Myocyte (in vitro differentiated cells): ENCODE measurements around the gene HDAC2. TPM values are rescaled to one million over a fixed set of nuclear protein-coding genes. Genes with fewer than 3 reads are reported as not detected.
"Not testable (repeated sequence)": the region's sequence is repeated elsewhere in the genome, so short reads cannot be mapped to it uniquely, and the experiment has no call there.

Experiments
- DNase-seq: peaks from one replicate; pipeline ENCODE4 v3.0.0-alpha.2; 2012; ENCODE audit warnings: low read depth
- total RNA-seq: library from RNA; depleted of rRNA; stranded (reverse); fragments of >200 nt; gene quantifications from 2 replicates; pipeline ENCODE4 v1.2.3, GENCODE V29; 2014

The HDAC2 gene
- total RNA-seq, 1 donor from 2014 or later: 59.6 TPM

GRCh38 chr6:113976806-113977205, 5.9 kb upstream of the HDAC2 start:
- no peak for DNase-seq

- DNase-seq: peak; percentile 16
Measured at GRCh38 chr6:113971741-113972140, 793 bp upstream of the HDAC2 start.

- peak; percentile 53 for DNase-seq
Measured at GRCh38 chr6:113969888-113970804, 802 bp downstream of the HDAC2 start.

- DNase-seq: no peak
Measured at GRCh38 chr6:113968472-113968871, 2.5 kb downstream of the HDAC2 start.

DNA sequence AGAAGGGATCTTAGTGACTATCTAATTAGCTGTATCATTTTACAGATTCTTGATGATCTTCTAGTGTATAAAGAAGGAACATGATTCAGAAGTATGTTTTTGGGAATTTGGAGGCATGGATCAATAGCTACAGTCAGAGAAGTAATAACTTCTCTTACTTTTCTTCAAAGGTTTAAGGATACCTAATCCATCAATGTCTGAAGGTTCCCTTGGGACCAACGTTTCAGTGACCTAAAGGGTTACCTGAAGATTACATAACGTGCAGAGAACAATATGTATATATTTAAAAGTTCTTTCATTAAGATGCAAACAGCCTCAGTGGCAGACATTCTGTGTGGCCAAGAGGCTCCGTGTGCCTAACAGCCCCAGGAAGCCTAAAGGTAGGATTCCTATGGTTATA, 3.2 kb downstream of the HDAC2 start:
- no peak for DNase-seq

DNA sequence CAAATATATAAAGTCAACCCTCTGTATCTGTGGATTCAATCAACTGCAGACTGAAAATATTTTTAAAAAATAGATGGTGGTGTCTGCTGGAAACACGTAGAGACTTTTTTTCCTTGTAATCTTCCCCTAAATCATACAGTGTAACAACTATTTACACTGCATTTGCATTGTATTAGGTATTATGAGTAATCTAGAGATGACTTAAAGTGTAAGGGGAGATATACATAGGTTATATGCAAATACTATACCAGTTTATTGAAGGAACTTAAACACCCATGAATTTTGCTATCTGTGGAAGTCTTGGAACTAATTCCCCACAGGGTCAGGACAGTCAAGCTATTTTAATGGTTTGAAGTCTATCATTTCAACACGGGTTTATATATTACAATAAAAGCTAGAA, 10.2 kb downstream of the HDAC2 start:
- no peak for DNase-seq

DNA sequence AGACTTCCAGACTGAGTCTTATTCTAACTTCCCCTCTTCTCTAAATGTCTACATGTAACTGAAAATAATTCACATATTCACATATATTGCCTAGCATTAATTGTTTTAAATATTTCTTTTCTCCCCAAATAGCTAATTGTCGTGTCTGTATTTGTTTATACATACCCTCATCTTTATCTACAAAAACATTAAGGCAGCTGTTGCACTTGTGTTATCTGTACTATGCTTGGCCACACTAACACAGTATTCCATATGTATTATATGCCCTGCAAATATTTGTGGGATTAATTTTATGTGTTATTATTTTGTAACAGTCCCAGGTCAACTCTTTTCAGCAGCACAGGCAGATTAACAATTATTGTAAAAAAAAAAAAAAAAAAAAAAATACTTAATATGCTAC, 11.7 kb downstream of the HDAC2 start:
- DNase-seq: no peak

DNA sequence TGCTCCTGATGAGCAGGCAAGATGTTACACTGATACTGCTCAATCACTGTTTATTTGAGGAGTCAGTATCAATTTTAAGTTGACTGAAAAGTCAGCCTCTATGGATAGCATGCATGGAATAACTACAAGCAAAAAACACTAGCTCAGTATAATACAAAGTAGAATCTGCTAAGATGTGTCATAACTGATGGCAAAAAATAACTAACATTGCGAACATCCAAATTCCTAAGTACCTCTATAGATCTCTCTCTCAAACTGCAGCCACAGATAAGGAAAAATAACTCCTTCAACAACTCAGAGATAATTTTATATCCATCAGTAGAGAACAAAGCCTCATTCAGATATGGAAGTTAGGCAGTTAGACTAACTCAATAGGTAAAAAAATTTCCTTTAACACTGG, 16.3 kb downstream of the HDAC2 start:
- DNase-seq: no peak

- peak; percentile 11 for DNase-seq
Measured at GRCh38 chr6:113953346-113953745, 17.6 kb downstream of the HDAC2 start.

DNA sequence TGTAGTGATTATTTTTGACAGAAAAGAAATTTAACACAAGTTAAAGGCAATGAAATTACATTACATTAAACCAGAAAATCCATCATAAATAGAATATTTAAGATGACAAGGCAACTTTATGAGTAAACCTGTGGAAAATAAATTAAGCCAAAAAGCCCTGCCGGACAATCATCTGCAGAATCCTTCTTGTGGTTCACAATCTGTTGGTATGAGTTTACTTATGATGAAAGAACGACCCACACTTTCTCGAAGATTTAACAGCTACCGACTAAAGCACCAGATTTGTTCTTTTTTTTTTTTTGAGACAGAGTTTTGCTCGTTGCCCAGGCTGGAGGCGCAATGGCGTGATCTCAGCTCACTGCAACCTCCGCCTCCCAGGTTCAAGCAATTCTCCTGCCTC, 21.4 kb downstream of the HDAC2 start:
- DNase-seq: no peak

DNA sequence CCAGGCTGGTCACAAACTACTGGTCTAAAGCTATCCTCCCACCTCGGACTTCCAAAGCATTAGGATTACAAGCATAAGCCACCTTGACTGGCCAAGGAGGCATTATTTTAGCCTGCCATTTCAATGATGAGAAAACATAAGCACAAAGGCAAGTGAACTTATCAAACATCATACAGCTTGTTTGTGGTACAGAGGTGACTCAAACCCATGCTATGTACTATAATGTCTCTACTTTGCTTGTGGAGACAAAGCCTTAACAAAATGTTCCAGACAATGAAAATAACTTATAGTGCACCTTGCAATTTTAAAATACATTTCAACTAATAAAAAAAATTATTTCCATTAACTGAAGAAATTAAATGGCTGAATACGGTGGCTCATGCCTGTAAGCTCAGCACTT, 26.2 kb downstream of the HDAC2 start:
- no peak for DNase-seq

GRCh38 chr6:113939825-113940224, 31.1 kb downstream of the HDAC2 start:
- DNase-seq: no peak

DNA sequence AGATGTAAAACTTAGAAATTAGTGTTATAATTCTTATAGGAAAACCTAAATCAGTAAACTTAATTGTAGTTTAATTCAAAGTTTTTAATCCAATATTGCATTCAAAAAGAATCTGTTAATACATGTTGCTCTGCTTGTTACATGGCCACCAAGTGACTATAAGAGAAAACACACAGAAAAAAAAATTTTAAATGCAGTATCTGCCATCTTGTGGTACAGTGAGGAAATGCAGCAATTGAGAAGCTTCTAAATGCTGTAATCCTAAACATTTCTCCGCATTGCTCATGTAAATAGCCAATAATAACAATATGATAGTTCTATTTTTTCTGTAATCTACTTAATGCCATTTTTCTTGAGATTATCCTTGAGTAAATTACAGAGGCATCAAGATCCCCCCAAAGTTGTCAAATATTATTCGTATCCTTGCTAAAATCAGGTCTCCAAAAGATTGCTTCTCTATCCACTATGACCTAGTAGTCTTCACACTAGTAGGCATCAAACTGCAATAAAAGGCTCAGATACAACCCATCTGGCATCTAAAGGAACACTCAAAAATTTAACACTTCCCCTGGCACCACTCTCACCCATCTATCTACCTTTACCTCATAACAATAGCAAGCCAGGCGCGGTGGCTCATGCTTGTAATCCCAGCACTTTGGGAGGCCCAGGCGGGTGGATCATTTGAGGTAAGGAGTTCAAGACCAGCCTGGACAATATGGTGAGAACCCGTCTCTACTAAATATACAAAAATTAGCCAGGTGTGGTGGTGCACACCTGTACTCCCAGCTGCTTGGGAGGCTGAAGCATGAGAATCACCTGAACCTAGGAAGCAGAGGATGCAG, 34.6 kb downstream of the HDAC2 start:
- DNase-seq: peak; percentile 68

- no peak for DNase-seq
Measured at GRCh38 chr6:113934101-113934500, 36.8 kb downstream of the HDAC2 start.

- not testable (repeated sequence) for DNase-seq
Measured at GRCh38 chr6:113931907-113932306, 39.0 kb downstream of the HDAC2 start.

GRCh38 chr6:113930183-113930582, 40.8 kb downstream of the HDAC2 start:
- DNase-seq: no peak

DNA sequence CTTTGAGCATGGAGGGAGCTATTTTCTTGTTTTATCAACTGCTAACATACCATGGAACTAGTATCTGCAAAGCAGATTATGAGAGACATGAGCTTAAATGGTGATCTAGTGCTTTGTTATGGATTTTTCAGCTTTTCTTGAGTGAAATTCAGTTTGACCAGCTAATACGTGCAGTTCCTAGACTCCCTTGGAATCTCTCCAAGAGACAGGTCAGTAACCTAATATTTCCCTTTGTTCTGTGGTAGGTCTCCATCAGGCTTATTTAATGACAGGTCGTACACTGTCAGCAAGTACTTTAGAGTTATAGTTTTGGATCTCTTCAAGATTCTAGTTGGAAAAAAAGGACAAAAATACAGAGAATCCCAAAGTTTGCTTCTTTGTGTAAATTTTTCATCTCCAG, 43.9 kb downstream of the HDAC2 start:
- DNase-seq: no peak

- no peak for DNase-seq
Measured at GRCh38 chr6:113925378-113925777, 45.6 kb downstream of the HDAC2 start.

DNA sequence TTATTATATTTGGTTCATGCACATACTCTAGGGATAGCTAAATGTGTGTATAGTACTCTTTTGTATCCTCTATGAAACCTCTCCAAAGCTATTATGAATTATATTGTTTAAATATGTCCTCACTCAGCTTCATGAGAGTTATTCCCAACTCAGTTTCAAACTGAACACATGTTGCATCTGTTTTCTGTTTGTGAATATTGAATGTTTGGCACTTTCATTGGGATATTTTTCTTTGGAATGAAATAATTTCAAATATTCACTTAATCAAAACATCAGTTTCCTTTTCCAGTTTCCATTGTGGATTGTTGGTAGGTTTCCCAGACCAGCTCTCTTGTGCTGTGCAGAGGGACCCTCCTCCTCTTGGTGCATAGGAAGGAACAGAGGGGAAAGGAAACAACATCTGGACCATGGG, 46.6 kb downstream of the HDAC2 start:
- no peak for DNase-seq

DNA sequence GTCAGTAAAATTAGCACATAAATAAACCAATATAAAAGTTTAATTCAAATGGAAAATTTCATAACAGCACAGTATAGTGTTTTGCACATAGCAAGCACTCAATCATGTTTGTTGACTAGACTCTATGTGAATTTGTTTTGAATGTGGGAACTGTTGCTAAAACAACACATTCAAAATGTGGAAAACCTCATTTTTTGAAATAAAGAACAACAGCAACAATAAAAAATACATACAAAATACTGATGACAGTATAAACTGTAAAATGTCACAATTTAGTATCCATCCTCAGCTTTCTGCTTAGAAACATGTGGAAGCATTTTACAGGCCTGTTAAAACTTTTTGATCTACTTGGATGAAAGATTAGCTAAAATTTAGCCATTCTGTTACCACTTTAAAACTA, 47.4 kb downstream of the HDAC2 start:
- DNase-seq: no peak

DNA sequence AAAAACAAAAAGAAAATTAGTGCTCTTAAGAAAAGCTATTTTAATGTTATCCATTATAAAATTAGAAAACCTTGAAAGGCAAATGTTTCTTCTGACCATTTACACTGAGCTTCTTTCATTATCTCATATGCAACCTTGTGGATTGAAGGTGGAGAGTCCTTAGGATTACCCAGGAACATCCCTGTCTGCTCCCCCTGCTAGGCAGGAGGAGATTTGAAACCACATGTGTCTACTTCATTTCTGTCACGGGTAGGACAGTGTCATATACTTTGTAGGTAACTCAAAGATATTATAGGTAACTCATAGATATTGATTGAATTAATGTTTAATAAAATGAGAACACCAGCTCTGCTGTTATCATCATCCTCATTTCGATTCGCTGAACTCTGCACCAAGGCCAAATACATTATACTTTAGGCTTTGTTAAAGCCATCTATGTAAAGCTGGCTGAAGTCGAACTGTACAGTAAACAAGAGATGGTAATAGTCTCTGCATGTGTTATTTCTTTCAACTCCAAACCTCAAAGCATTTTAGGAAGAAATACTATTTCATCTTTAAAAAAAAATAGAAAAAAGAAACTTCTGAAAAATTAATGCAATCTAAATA, 49.5 kb downstream of the HDAC2 start:
- DNase-seq: no peak
